Left colon (tissue), 2 donors: ENCODE data around the gene AKIRIN1. TPM values are rescaled to one million over a fixed set of nuclear protein-coding genes. Genes with fewer than 3 reads are reported as not detected.
"Not testable (repeated sequence)": the region's sequence is repeated elsewhere in the genome, so short reads cannot be mapped to it uniquely, and the experiment has no call there.

Experiments used
- ATAC-seq: fragments of 200-7000 bp; cut with Tn5 transposase; one replicate; pipeline ENCODE4 v1.9.1; 2020; ENCODE audit warnings: mild to moderate bottlenecking, moderate library complexity
- DNase-seq, 2 donors: peaks; one replicate each; pipeline ENCODE4 v3.0.0-alpha.2; 2020
- intact Hi-C, 2 donors: fragments of 100-400 bp; cut with DNase I in 1 of 2; cut with micrococcal nuclease in 1 of 2; formaldehyde crosslinking; loops; one replicate each; pipeline versions ENCODE4 v1.11.2 to v1.14.0; 2022; cut with DNase I, micrococcal nuclease
- long read RNA-seq: library from polyadenylated mRNA; unstranded; transcript quantifications from one replicate; pipeline ENCODE4 v2.0.0, GENCODE V29; 2021
- total RNA-seq, 2 donors: library from RNA; stranded (reverse); fragmentation: NEBNext Ultra II Directional; extraction: Animal tissue kit (Norgen Biotek cat#: 25700); gene quantifications; one replicate each; pipeline ENCODE4 v1.2.1, GENCODE V29; 2021
- donor health status: DM: no; HTN: no; CAD: no.
- donor health status: DM: yes; HTN: yes; CAD: no.

The AKIRIN1 gene
- total RNA-seq = 10 to 100 TPM; 51.1 to 59.0 TPM
- long read RNA-seq, transcript AKIRIN1-202 (5 exons, 2,741 nt) = major isoform, 182 of 201 reads
- long read RNA-seq, partial matches to known transcripts = 15 of 201 reads
- long read RNA-seq, other reads (novel, unspliced or antisense) = 2 of 201 reads

GRCh38 chr1:38990738-38991637 is at the start of gene AKIRIN1:
Gene AKIRIN1 (plus strand): TSS chr1:38991276. CDS start chr1:38991381, 105 bp downstream.
- ATAC-seq = peak; percentile 87
- peak; percentile 98 to 99 for DNase-seq
- intact Hi-C loops = no loop called here

GRCh38 chr1:38941527-38942019 is 49.5 kb upstream of the AKIRIN1 start, which contains the start of gene RHBDL2:
Gene RHBDL2 (minus strand): TSS chr1:38941830. CDS start chr1:38919212, 22,618 bp downstream.
- peak; percentile 83 to 84 for DNase-seq
- intact Hi-C loops = no loop called here
- ATAC-seq = peak; percentile 85

GRCh38 chr1:38942664-38943428 is 48.2 kb upstream of the AKIRIN1 start:
- intact Hi-C loops = no loop called here
- ATAC-seq = no peak
- DNase-seq = no peak

GRCh38 chr1:38944547-38944946 is 46.5 kb upstream of the AKIRIN1 start:
- ATAC-seq = no peak
- intact Hi-C loops = no loop called here
- no peak for DNase-seq

GRCh38 chr1:38950553-38950952 is 40.5 kb upstream of the AKIRIN1 start:
- no peak for ATAC-seq
- DNase-seq = no peak
- intact Hi-C loops = no loop called here

GRCh38 chr1:38953433-38953860 is 37.6 kb upstream of the AKIRIN1 start:
- ATAC-seq (no peak), DNase-seq (no peak)
- intact Hi-C loops = no loop called here

- no peak for ATAC-seq
- no peak for DNase-seq
- intact Hi-C loops = no loop called here
Measured at GRCh38 chr1:38958967-38959366, 32.1 kb upstream of the AKIRIN1 start.

- intact Hi-C loops = no loop called here
- DNase-seq = no peak
- no peak for ATAC-seq
Measured at GRCh38 chr1:38962113-38962512, 29.0 kb upstream of the AKIRIN1 start.

- ATAC-seq (no peak), DNase-seq (no peak)
- intact Hi-C loops = no loop called here
Measured at GRCh38 chr1:38962560-38962959, 28.5 kb upstream of the AKIRIN1 start.

GRCh38 chr1:38964140-38964548 is 26.9 kb upstream of the AKIRIN1 start:
- ATAC-seq (peak; percentile 75), DNase-seq (no peak)
- intact Hi-C loops = no loop called here

- peak; percentile 32 to 44 for DNase-seq
- ATAC-seq = peak; percentile 58
- intact Hi-C loops = not testable (repeated sequence)
Measured at GRCh38 chr1:38973145-38973544, 17.9 kb upstream of the AKIRIN1 start.

GRCh38 chr1:38973659-38974437 is 17.2 kb upstream of the AKIRIN1 start:
- no peak for DNase-seq
- no peak for ATAC-seq
- intact Hi-C loops = no loop called here

GRCh38 chr1:38977399-38978244 is 13.5 kb upstream of the AKIRIN1 start:
- intact Hi-C loops = not testable (repeated sequence)

GRCh38 chr1:38978245-38978542 is 12.9 kb upstream of the AKIRIN1 start:
- DNase-seq, intact Hi-C loops: not testable (repeated sequence)

More at GRCh38 chr1:38977399-38978244, 13.5 kb upstream of the AKIRIN1 start:
- not testable (repeated sequence) for DNase-seq, ATAC-seq

GRCh38 chr1:38979380-38979779 is 11.7 kb upstream of the AKIRIN1 start:
- intact Hi-C loops, ATAC-seq, DNase-seq: not testable (repeated sequence)

More at GRCh38 chr1:38978245-38978542, 12.9 kb upstream of the AKIRIN1 start:
- not testable (repeated sequence) for ATAC-seq

- intact Hi-C loops = no loop called here
- no peak for DNase-seq
Measured at GRCh38 chr1:38989979-38990378, 1.1 kb upstream of the AKIRIN1 start.

GRCh38 chr1:38990386-38990737 is 714 bp upstream of the AKIRIN1 start:
- intact Hi-C loops = no loop called here
- DNase-seq (no peak), ATAC-seq (peak; percentile 7)

More at GRCh38 chr1:38989979-38990378, 1.1 kb upstream of the AKIRIN1 start:
- ATAC-seq = no peak
